Psoas muscle (tissue), 8 donors: Measurements from ENCODE around the gene LTN1. TPM values are rescaled to one million over a fixed set of nuclear protein-coding genes. Genes with fewer than 3 reads are reported as not detected.
A peak's percentile ranks its signal among the peaks of the same experiment; 100 is the strongest.

ENCODE experiments used
- ATAC-seq, 4 donors: fragments of 200-7000 bp; cut with Tn5 transposase; one replicate each; pipeline ENCODE4 v1.9.1; 2020; ENCODE audit warnings: moderate library complexity in 3 of 4, mild to moderate bottlenecking in 2 of 4
- DNase-seq, 2 donors: peaks; one replicate each; pipeline ENCODE4 v3.0.0-alpha.2; 2020
- H3K27ac ChIP-seq: fragments of 200-600 bp; one replicate; pipeline ENCODE4 v1.8.0; 2022
- H3K27me3 ChIP-seq, 3 donors: fragments of 200-600 bp in 1 of 3; one replicate each; pipeline versions ENCODE4 v1.6.1 to v1.8.0; 2013 to 2022; ENCODE audit warnings: low read length in 2 of 3, mild to moderate bottlenecking in 2 of 3, moderate library complexity in 1 of 3; ENCODE audit not compliant: insufficient read depth in 3 of 3
- H3K36me3 ChIP-seq, 2 donors: fragments of 200-600 bp in 1 of 2; one replicate each; pipeline versions ENCODE4 v1.6.1 to v1.8.0; 2013 to 2022; ENCODE audit warnings: low read depth in 1 of 2, mild to moderate bottlenecking in 1 of 2, moderate library complexity in 1 of 2; ENCODE audit not compliant: insufficient read depth in 1 of 2
- H3K4me1 ChIP-seq: fragments of 200-600 bp; one replicate; pipeline ENCODE4 v1.8.0; 2022
- H3K4me3 ChIP-seq: fragments of 200-600 bp; one replicate; pipeline ENCODE4 v1.8.0; 2022; ENCODE audit warnings: mild to moderate bottlenecking
- H3K9me3 ChIP-seq: fragments of 200-600 bp; one replicate; pipeline ENCODE4 v1.8.0; 2022
- WGBS, 3 donors: extraction: QIAGEN DNeasy Blood & Tissue Kit; methylation state at CpG; one replicate each; pipeline versions ENCODE4 v1.1.6 to v1.1.7; 2013; 5-methylcytosine and 5-hydroxymethylcytosine counted together
- intact Hi-C, 2 donors: fragments of 100-400 bp; cut with DNase I; formaldehyde crosslinking; loops; one replicate each; pipeline versions ENCODE4 v1.11.0 to v1.14.2; 2022
- polyA plus RNA-seq, 3 donors: library from polyadenylated mRNA; stranded (reverse); fragments of 200-250 nt; gene quantifications; one replicate each; pipeline ENCODE4 v1.2.3, GENCODE V29; 2013
- total RNA-seq, 4 donors: library from RNA; stranded (reverse); fragmentation: NEBNext Ultra II Directional in 2 of 4; extraction: Animal tissue kit (Norgen Biotek cat#: 25700) in 2 of 4; gene quantifications; one replicate each; pipeline versions ENCODE4 v1.2.1 to v1.2.4, GENCODE V29; 2021 to 2023
- TF ChIP-seq, protein P1 (sequence below): fragments of 200-600 bp; IDR thresholded peaks from one replicate; pipeline ENCODE4 v1.8.0; 2022; ENCODE audit warnings: antibody characterized with exemption
- donor health status: healthy with polysubstance abuse.
- donor health status: DM: no; HTN: no; CAD: no; lungs with moderate emphysema.
- donor health status: Bipolar disorder and iron deficiency.
- donor health status: healthy.
- donor health status: DM: yes; HTN: yes; CAD: no.
- donor health status: DM: no; HTN: no; CAD: no.
- donor health status: DM: no; HTN: no; CAD: no.
- donor health status: DM: yes; HTN: yes; CAD: no.

LTN1 gene
- total and polyA plus RNA-seq, 7 donors = 5.7 to 22.2 (median 17.8) TPM

DNA sequence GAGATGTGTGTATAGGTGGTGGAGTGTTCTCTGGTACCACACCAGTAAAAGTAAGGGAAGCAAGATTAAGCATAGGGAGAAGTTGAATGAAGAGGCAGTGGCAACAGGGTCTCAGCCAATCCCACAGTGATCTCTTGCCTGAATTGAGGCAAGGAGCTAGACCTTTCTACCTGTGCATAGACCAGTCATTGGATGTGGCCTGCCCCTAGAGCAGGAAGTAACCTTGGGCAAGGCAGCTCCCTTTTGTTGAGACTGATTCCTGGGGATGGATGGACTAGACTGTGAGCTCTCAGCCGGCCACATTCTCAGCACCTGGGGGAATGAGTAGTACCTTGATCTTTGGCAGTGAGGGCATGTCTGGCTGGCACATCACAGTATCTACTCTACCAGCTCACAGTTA lies 38.2 kb upstream of the LTN1 start:
- Histone ChIP-seq H3K36me3 (peaks cover 0 to 78% of the 10 kb centered on the region in 2 donors), H3K4me1 (peaks cover 12% of the 10 kb centered on the region), H3K9me3 (no peaks in the 10 kb centered on the region), H3K4me3 (no peak overlapping the region), H3K27me3 (no peaks in the 10 kb centered on the region), H3K27ac (no peak overlapping the region)
- 91 to 100% (median 92%) methylated on average over 1 of the region's 1 CpG for WGBS, 3 donors
- TF ChIP-seq, protein P1, sequence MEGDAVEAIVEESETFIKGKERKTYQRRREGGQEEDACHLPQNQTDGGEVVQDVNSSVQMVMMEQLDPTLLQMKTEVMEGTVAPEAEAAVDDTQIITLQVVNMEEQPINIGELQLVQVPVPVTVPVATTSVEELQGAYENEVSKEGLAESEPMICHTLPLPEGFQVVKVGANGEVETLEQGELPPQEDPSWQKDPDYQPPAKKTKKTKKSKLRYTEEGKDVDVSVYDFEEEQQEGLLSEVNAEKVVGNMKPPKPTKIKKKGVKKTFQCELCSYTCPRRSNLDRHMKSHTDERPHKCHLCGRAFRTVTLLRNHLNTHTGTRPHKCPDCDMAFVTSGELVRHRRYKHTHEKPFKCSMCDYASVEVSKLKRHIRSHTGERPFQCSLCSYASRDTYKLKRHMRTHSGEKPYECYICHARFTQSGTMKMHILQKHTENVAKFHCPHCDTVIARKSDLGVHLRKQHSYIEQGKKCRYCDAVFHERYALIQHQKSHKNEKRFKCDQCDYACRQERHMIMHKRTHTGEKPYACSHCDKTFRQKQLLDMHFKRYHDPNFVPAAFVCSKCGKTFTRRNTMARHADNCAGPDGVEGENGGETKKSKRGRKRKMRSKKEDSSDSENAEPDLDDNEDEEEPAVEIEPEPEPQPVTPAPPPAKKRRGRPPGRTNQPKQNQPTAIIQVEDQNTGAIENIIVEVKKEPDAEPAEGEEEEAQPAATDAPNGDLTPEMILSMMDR = no peak
- ATAC-seq (no peak), DNase-seq (no peak)
- intact Hi-C loops = loop anchor here in 1 of 2 donors (2.0 kb wide), 1 partner anchor 14 kb away; no protein-coding TSS in a partner anchor

DNA sequence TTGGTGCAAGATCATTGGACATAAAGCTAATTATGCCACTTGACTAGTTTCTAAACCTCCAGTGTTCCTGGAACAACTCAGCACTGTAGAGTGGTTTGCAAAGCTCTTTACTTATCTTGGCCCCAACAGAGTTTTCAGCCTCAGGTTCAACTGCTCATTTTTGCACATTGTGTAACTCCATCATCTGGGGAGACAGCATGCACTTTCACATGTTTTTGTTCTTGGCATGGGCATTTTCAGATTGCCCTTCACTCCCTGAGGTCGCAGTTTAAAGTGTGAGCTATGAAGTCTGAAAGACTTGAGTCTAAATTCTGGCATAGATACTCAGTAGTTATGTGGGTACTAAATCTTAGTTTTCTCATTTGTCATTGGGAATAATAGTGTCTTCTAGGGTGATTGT lies 36.8 kb upstream of the LTN1 start:
- peaks cover 0 to 64% of the 10 kb centered on the region in 2 donors for H3K36me3 ChIP-seq

DNA sequence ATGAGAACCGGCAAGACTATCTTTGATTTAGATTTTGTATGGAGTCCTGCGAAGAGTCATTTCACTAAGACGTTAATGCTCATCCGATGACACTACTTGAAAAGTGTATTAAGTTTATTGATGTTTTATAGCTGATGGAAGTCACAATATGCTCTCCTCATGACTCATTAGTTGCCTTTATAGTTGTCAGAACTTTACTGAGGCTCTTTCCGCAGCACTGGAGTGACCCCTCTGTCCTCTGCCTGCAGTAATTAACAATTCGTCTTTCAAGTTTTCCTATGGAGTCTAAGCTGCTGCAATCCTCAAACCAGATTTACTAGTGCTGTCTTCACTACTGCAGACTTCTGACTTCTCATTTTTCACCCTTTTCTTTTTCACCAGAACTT lies 32.6 kb upstream of the LTN1 start:
- Histone ChIP-seq H3K9me3 (no peaks in the 10 kb centered on the region), H3K27me3 (no peaks in the 10 kb centered on the region), H3K4me3 (peak overlapping the region; percentile 79), H3K27ac (peak overlapping the region; percentile 99), H3K36me3 (peaks cover 0 to 22% of the 10 kb centered on the region in 2 donors), H3K4me1 (peaks cover 18% of the 10 kb centered on the region)
- intact Hi-C loops = loop anchor here (5.0 kb wide), 3 partner anchors 33 to 47 kb away; partner anchors contain the start of genes CCT8 (in 1 of the 2) and LTN1 (in 1 of the 2)
- TF ChIP-seq, protein P1 = no peak
- DNase-seq = no peak
- peak in 1 of 4 donors; percentile 23 for ATAC-seq
- WGBS, 3 donors = 1 to 2% (median 1%) methylated on average over 6 of the region's 6 CpGs

More for the DNA sequence above, 36.8 kb upstream of the LTN1 start:
- TF ChIP-seq, protein P1 = no peak
- WGBS, 3 donors = 86 to 91% (median 90%) methylated on average over 1 of the region's 1 CpG
- intact Hi-C loops = loop anchor here (5.0 kb wide), 3 partner anchors 33 to 43 kb away; partner anchors contain the start of genes CCT8 (in 1 of the 2) and LTN1 (in 1 of the 2)
- Histone ChIP-seq H3K27ac (no peak overlapping the region), H3K4me1 (peaks cover 18% of the 10 kb centered on the region), H3K27me3 (no peaks in the 10 kb centered on the region), H3K9me3 (no peaks in the 10 kb centered on the region), H3K4me3 (no peak overlapping the region)
- no peak for ATAC-seq
- no peak for DNase-seq

DNA sequence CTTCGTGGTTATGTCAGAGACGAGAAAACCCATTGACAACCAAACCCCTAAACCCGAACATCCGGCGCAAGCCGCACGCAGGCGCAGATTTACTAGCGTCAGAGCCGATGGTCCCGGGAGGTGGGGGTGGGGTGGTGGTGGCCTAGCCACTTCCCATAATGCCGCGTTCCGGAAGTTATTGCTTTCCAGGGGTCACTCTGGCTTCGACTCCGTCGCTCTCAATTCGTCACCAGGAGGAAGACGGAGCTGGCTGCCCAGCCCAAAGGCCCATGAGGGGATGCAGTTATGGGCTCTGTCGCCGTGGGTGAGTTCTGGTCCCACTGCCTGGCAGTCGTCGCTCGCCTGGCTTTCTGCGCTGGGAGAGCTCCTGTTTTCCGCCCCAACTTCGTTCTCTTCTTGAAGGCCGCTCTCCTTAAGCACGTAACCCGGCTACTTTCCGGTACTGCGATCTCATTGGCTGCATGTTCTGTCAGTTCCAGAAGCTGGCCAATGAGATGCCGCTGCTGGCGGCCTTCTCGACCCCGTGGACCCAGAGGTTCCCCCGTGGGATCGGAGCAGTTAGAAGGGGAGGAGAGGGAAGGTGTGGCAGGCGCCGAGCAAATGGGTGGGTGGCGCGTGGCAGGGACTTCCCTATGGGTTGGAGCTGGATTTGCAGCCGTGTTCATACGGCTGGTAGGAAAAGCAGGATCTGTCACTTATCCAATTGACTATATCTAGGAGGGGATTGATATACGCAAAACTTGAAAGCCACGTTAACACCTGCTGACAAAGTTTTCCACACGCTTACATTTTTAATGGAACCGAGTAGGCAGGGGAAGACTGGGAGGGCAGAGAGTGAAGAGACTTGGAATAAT lies 32.0 kb upstream of the LTN1 start, which contains the start of gene USP16:
Gene USP16, plus strand, starts transcription at position 195 of the 854 bp plus-strand sequence. CDS start 3,246 bp downstream, outside the sequence.
- no peaks in the 10 kb centered on the region for H3K27me3 ChIP-seq
- H3K27ac ChIP-seq = peak within 1 kb of the TSS; percentile 99
- TF ChIP-seq, protein P1 = peak; percentile 39
- ATAC-seq (peak; percentile 97 to 98 (median 97)), DNase-seq (peak; percentile 95 to 97)
- WGBS, 3 donors = 0 to 1% (median 0%) methylated on average over 48 of the region's 48 CpGs
- H3K4me1 ChIP-seq = peaks cover 18% of the 10 kb centered on the region
- peak within 1 kb of the TSS; percentile 79 for H3K4me3 ChIP-seq
- H3K9me3 ChIP-seq = no peaks in the 10 kb centered on the region
- peaks cover 0 to 16% of the 10 kb centered on the region in 2 donors for H3K36me3 ChIP-seq
- intact Hi-C loops = loop anchor here (1.0 to 5.0 kb wide), 4 partner anchors 22 to 48 kb away; partner anchors contain the start of genes CCT8 (in 1 of the 2) and LTN1 (in 1 of the 2)
